HG03565 (cell line): ENCODE results near the gene OR51T1.
"Not testable (repeated sequence)": the region's sequence is repeated elsewhere in the genome, so short reads cannot be mapped to it uniquely, and the experiment has no call there.

Source experiments
- ATAC-seq: cut with Tn5 transposase; IDR thresholded peaks from one replicate; pipeline ENCODE4 v1.9.1; 2021; ENCODE audit warnings: mild to moderate bottlenecking, moderate library complexity; ENCODE audit not compliant: unreplicated experiment

OR51T1 gene, protein sequence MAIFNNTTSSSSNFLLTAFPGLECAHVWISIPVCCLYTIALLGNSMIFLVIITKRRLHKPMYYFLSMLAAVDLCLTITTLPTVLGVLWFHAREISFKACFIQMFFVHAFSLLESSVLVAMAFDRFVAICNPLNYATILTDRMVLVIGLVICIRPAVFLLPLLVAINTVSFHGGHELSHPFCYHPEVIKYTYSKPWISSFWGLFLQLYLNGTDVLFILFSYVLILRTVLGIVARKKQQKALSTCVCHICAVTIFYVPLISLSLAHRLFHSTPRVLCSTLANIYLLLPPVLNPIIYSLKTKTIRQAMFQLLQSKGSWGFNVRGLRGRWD

DNA sequence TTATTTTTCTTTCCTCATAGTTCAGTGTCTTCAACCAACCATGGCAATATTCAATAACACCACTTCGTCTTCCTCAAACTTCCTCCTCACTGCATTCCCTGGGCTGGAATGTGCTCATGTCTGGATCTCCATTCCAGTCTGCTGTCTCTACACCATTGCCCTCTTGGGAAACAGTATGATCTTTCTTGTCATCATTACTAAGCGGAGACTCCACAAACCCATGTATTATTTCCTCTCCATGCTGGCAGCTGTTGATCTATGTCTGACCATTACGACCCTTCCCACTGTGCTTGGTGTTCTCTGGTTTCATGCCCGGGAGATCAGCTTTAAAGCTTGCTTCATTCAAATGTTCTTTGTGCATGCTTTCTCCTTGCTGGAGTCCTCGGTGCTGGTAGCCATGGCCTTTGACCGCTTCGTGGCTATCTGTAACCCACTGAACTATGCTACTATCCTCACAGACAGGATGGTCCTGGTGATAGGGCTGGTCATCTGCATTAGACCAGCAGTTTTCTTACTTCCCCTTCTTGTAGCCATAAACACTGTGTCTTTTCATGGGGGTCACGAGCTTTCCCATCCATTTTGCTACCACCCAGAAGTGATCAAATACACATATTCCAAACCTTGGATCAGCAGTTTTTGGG, at the start of gene OR51T1:
Gene OR51T1 (plus strand): TSS at position 41 of the 641 bp plus-strand sequence. CDS start 0 bp downstream, at position 41.
- no peak for ATAC-seq

DNA sequence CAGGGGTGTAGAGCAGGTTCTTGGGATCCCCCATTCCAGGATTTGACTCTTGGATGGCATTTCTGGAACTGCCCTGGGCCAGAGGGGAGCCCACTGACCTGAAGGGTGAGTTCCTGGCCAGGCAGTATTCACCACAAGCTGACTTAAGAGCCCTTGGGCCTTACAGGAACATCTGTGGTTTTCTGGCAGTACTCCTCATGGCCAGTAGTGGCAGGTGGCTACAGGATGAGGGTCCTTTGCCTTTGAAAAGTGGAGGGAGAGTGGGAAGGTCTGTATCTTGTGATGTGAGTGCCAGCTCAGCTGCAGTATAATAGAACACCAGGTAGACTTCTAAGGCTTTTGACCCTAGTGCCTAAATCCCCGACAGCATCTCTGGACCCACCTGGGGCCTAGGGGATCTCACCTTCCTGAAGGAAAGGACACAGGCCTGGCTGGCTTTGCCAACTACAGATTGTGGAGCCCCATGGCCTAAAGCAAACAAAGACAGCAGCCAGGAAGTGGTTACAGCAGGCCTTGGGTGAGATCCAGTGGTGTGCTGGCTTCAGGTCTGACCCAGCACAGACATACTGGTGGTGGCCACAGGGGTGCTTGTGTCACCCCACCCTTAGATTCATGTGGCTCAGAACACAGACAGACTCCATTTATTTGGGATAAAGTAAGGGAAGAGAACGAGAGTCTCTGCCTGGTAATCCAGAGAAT, 41.7 kb upstream of the OR51T1 start:
- ATAC-seq = no peak

DNA sequence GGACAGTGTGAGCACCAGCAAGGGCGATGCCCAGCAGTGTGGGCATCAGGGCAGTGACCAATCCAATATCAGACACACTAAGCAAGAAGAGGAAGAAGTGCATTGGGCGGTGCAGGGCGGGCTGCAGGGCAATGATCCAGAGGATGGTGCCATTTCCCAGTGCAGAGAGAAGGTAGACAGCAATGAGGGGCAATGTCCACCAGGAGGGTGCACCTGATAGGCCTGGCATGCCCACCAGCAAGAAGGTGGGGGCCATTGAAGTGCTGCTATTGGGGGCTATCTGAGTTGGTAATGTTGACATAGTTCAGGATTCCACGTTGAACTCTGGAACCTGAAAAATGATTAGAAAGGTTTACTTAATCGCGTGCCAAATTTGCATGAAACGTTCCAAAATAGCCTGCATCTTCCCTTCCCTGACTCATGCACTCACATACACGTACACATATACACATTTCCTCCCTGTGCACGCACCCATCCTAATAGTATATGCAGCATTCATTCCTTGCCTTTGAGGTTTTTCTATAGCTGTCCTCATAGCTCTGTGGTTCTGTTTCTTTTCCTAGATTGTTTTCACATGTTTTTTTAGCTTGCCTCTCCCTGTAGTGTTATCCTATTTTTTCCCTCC, 32.7 kb upstream of the OR51T1 start, which contains the start of gene OR51S1:
Gene OR51S1 (minus strand): TSS at position 301 of the 625 bp plus-strand sequence. CDS start 0 bp downstream, at position 301.
- ATAC-seq = no peak

DNA sequence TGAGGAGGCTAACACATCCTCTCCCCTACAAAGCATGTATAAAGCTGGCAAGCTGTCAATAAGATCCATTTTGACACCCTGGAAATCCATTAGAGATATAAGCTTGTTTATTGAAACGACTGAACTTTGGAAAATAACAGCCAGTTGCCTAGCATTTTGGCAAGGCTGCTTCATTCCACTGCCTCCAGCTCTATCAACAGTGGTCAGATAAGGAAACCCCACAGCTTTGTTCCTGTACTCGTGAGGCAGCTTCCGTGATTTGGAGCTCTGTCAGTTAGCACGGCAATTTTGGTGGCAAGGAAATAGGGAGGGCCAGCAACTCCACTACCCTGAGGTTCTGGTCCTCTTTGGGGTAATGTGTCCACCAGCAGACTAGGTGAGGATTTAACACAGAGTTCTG, 30.7 kb upstream of the OR51T1 start:
- no peak for ATAC-seq

DNA sequence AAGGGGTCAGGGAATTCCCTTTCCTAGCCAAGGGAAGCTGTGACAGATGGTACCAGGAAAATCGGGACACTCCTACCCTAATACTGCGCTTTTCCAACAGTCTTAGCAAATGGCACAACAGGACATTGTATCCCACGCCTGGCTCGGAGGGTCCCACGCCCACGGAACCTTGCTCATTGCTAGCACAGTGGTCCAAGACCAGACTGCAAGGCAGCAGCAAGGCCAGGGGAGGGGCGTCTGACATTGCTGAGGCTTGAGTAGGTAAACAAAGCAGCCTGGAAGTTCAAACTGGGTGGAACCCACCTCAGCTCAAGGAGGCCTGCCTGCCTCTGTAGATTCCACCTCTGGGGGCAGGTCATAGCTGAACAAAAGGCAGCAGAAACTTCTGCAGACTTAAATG, 27.4 kb upstream of the OR51T1 start:
- not testable (repeated sequence) for ATAC-seq

DNA sequence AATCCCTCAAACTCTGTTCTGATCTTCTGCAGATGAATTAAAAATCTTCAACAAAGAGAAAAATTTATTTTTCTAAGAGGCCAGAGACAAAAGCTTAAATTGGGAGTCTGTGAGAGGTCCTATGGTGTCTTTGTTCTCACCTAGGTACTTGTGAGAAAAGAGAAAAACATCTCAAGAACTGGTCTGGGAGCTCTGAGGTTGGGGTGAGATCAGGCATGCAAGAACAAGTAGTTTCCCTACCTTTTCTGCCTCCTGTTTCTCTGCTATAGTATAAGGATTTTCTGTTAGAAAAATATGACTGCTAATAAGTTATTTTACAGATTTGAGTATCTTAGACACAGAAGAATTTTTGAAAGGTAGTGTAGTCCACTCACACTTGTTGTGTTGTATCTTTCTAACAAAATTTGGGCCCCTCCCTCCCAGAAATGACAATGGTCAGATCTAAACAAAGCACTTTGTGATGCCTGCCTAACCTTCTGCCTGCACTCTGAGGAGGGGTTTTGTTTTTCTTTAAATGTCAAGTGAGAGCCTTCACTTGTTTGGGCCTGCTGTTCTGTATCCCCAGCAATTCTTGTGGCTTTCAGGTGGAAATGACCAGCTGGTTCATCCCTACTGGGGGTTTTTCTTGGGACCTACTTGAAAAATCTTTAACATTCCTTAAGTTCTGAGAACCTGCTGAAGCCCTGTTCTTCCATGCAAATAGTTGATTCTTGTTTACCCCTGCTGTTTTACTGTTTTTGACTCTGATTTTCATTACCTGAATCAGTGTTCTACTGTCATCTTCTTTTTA, 19.1 kb upstream of the OR51T1 start:
- no peak for ATAC-seq

DNA sequence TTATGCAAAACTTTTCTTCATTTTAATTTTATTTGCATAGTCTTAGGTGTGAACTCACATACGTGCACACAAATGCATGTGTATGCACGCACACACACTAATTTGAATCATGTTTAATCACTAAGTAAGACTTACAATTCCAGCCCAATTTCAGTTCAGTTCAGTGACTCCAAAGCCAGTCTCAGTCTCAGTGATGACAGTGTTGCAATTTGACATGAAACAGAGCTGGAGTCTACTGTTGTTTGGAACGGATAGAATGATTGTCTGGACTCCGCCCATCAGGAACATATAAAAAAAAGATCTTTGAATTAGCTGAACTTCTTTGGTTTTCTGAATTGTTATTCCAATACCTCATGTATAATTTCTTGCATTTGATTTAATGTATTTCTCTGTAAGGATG, 17.8 kb upstream of the OR51T1 start:
- ATAC-seq = no peak

DNA sequence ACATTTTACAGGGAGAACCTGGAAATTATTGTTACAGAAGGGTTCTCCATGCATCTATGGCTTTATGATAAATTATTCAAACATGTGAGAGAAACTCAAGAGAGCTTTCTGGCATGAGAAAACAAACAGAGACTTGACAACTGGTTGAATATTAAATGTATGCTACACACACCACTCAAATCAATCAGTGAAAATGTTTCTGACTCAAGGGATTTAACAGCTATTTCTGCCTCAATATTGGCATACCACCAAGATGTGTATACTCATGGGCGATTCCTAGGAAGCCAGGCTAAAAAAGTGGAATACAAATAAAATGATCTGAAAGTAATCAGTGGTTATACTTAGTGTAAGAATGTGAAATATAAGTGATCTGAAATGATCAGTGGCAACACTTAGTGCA, 15.8 kb upstream of the OR51T1 start:
- ATAC-seq = no peak

DNA sequence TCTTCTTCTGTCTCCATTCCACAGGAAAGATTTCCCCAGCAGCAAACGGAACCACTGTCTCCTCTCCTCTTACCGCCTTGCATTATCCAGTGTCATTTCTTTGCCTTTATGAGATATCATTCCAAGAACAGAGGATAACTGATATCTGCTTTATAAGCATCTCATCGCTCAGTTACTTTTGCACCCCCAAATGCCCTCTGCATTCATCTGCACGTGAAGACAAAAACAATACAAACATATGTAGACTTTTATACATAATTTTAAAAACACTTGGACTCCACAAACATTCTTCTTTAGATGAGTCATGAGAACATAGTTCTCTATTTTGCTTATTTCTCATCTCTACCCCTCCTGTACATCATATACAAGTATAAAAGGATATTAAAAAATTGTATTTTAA, 512 bp upstream of the OR51T1 start:
- ATAC-seq = no peak

DNA sequence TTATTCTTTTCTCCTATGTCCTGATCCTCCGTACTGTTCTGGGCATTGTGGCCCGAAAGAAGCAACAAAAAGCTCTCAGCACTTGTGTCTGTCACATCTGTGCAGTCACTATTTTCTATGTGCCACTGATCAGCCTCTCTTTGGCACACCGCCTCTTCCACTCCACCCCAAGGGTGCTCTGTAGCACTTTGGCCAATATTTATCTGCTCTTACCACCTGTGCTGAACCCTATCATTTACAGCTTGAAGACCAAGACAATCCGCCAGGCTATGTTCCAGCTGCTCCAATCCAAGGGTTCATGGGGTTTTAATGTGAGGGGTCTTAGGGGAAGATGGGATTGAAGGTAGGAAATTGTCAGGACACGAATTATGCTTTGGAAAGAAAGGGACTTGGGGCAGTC, 843 bp downstream of the OR51T1 start:
- no peak for ATAC-seq

DNA sequence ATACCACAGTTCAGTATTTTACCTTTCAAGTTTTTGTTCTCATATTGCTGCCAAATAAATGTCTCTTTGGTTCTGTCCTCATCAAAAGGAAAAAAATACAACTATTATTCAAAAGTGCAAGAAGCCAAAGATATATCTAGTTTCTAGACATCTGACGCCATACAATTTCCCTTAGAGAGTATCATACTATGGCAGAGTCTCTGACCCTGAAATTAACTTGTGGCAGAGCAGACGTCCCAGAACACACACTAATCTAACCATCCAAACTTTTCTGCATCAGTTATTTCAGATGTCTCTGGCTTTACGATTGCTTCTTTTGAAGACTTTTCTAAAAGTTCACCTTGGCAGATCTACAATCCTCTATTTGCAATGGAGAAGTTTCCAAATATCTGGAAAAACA, 2.7 kb downstream of the OR51T1 start:
- ATAC-seq = no peak

DNA sequence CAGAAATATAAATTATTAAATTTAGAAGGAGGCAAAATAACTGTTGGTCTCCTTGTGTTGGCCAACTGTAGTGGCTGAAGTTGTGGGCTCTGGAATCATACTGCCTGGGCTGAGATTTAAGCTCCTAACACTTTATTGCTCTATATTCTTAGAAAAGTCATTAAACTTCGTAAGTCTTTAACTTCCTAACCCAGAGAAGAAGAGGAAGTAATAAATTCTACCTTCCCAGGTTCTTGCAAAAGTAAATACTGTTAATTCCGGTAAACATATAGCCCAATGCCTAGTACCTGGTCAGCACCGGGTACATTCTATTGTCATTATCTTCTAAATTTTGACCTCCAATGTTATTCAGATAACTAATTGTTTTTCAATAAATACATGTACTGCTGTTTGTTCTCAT, 4.5 kb downstream of the OR51T1 start:
- ATAC-seq = no peak

DNA sequence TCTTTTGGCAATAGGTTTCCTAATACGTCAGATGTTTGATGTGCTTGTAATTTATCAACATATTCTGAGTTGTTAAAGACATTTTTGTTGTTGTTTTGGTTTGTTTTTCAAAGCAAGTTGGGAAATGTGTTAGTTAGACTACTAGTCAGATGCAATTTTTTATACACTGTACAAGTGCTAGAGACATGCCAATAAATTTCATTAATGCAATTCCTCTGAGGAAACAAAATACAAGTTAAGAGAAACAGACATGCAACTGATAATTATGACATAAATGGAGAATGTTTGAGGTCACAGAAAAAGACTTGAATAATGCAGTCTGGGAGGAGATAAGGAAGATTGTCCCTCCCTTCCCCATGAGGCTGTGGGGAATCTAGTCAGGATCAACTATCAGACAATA, 5.9 kb downstream of the OR51T1 start:
- ATAC-seq = no peak

DNA sequence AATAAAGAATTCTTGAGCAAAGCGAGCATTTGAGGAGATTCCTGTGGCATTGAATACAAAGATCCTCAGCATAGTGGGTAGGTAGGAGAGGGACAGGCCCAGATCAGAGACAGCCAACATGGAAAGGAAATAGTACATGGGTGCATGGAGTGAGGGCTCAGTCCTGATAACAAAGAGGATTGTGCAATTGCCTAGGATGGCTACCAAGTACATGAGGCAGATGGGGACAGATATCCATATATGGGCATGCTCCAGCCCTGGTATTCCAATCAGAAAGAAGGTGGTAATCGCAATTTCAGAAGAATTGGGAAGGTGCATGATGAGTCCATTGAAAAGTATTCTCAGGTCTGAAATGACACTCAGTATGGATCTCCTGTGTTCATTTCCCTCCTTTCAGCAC, 8.6 kb downstream of the OR51T1 start:
- no peak for ATAC-seq

DNA sequence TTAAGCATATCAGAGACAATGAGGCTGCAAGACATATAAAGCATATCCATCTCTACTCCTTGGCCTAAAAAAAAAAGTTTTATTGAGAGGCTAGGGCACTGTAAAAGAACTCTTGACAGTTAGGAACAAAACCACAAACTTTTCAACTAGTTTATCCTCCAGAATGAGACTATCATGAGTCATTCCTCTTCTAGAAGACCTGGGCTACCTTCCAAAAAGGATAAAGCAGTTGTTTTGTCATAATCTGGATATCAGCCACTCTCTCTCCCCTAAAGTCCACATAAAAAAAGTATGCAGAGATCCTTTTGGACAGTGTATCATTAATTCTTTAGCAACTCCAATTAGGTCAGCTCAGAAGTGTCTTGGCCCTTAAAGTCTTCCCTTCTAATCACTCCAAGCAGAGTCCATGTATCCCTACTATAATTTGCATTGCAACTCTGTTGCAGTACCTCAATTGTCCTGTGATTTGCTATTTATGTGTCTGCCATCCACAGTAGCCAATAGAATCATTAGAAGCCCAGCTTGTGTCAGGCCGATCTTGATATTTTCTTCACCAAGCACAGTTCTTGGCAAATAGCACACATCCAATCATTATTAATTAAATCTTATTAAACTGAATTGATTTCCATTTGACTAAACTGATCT, 10.4 kb downstream of the OR51T1 start:
- no peak for ATAC-seq

DNA sequence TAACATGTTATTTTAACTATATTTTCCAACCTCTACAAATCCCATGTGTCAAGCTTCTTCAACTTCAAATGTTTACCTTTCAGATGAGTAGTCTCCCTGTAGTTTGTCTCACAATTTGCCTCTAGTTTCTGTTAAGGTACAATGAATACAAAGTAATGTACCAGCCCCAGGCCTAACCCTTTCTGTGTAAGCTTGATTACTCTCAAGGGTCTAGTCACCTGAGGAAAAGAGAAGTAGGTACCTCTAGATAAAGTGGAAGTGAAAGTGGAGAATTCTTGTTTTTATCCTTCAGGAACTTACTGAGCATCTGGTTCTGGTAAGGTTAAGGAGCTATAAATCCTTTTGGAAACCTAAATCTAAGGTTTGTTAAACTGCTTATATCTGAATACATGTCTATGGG, 21.8 kb downstream of the OR51T1 start, which contains the start of gene OR51A7:
Gene OR51A7 (plus strand): TSS at position 300 of the 400 bp plus-strand sequence. CDS start 3,587 bp downstream, outside the sequence.
- no peak for ATAC-seq

DNA sequence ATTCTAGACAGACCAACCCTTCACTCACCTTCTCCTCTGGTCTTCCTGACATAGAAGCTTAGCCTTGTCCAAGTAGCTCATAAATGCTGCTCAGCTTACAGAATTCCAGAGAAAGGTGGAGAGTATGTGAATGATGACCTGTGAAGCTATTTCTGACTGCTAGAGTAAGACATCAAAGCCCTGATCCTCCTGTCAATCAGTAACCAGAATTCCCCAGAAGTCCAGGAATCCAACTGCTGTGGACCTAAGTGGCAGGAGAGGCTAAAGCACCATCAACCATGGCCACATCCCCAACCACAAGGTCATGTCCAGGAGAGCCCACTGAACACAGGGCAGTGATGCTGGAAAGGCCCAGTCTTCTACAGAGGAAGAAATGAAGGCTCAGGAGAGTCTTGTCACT, 34.9 kb downstream of the OR51T1 start:
- ATAC-seq = no peak

DNA sequence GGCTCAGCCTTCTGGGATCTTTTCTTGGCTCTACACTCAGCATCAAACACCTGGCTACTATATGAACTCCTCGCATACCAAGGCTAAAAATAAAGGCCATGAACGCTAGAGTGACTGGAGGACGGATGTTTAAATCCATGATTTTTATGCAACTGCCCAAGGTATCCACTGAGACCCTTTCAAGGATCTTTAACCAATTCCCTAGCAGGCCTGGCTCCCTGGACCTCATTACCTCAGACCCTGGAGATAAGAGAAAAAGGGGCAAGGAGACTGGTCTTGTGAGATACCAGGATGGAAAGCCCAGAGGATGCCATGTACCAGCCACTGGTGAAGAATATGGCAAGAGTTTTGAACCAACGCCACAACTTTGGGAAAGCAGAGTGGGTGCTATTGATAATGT, 37.5 kb downstream of the OR51T1 start, which contains the start of gene OR51G2:
Gene OR51G2 (minus strand): TSS at position 101 of the 400 bp plus-strand sequence. CDS start 3,687 bp downstream, outside the sequence.
- no peak for ATAC-seq

DNA sequence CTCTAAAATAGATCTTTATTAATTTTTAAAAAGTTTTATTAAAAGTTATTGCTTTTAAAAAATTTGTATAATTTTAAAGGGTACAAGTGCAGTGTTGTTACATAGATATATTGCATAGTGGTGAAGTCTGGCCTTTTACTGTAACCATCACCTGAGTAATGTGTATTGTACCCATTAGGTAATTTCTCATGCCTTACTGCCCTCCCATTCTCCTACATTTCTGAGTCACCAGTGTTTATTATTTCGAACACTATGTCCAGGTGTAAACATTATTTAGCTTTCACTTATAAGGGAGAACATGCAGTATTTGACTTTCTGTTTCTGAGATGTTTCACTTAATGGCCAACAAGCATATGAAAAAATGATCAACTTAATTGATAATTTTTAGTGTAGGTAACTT, 40.1 kb downstream of the OR51T1 start:
- ATAC-seq = no peak

DNA sequence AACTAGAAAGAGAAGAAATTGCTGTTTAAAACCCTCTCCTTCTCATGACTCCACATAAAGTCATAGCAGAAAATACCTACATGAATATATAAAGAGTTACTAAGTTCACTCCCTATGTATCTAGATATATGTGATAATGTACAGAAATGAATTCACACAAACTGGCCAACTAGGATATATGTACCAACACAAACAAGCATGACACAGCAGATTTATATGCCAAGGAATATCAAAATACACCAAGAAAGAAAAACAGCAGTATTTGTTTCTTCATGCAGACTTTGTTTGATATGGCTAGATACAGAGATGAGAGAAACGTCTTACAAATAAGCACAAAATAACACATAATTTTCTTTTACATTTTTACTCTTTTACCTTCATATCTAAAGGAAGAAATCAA, 40.6 kb downstream of the OR51T1 start:
- no peak for ATAC-seq
